Left ventricle myocardium superior (tissue), 1 donor: ENCODE measurements around the gene CERS6. TPM values are rescaled to one million over a fixed set of nuclear protein-coding genes. Genes with fewer than 3 reads are reported as not detected.

Source experiments
- ATAC-seq: fragments of 200-7000 bp; cut with Tn5 transposase; one replicate; pipeline ENCODE4 v1.9.1; 2020; ENCODE audit warnings: mild to moderate bottlenecking, moderate library complexity
- DNase-seq: peaks from one replicate; pipeline ENCODE4 v3.0.0-alpha.2; 2020
- intact Hi-C: fragments of 100-400 bp; cut with micrococcal nuclease; formaldehyde crosslinking; loops from one replicate; pipeline ENCODE4 v1.11.0; 2022
- total RNA-seq: library from RNA; stranded (reverse); fragmentation: NEBNext Ultra II Directional; extraction: Animal tissue kit (Norgen Biotek cat#: 25700); gene quantifications from one replicate; pipeline ENCODE4 v1.2.1, GENCODE V29; 2021
- donor health status: DM: no; HTN: yes; CAD: no; lungs with severe emphysema.

The CERS6 gene
- total RNA-seq, 1 donor from 2014 or later, result 71.7 TPM

DNA sequence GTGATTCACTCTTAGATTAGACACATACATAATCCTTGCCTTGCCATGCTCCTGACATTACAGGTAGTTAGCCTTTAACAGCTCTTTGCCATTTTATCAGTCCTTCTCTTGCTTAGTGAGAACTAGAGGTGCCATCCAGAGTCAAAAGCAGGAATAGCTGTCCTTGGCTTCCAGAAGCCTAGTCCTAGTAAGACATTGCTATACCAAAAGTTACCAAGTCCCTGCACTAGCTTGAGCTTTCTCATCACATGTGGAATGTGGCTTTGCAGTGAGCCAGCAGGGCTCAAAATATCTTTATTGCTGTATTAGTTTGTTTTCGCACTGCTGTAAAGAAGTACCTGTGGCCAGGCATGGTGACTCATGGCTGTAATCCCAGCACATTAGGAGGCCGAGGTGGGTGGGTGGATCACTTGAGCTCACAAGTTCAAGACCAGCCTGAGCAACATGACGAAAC, 241.6 kb downstream of the CERS6 start:
- DNase-seq (no peak), ATAC-seq (peak; percentile 61)
- intact Hi-C loops, result no loop called here

DNA sequence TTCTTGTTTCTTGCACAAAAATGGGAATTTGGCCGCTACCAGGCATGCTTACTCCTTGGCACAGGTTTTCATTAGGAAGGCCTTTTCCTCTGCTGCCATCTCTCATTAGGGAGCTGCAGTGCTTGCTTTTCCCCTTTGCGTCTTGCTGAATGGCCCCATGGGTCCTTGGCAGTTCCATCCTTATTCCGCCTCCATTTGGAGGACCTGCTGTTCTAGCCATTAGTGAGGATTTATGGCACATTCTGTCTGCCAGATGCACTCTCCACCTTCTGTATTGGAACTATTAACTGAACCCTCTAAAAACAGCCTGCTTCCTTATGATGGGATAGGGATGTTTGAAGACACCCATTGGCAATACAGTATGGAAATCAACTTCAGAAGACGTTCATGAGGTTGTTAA, 242.9 kb downstream of the CERS6 start:
- DNase-seq (no peak), ATAC-seq (no peak)
- intact Hi-C loops, result no loop called here

DNA sequence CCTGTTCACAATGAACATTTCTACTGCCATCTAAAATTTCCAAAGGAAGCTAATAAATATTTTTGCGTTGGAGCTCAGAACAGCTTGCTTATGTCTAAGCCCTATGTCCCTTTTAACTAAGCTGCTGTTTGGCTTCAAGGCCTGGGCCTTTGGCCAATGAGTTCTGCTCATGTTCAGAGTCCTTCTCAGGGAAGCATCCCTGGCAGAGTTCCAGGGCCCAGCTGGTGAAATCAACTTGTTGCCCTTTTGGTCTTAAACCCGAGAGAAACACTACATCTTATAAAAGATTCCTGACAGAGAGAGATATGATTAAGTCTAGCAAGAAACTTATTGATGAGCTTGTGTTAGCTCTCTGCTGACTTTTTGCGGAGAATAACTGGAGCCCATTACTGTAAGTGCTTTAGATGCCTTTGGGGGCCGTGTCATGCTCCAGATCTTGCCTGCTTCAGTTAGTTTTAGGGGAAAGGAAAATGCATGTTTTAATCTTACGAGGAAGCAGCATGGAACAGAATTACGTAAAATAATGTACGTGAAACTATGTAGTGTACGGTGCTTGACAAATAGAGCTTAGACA, 243.9 kb downstream of the CERS6 start:
- ATAC-seq (peak; percentile 81), DNase-seq (peak; percentile 88)
- intact Hi-C loops, result no loop called here

DNA sequence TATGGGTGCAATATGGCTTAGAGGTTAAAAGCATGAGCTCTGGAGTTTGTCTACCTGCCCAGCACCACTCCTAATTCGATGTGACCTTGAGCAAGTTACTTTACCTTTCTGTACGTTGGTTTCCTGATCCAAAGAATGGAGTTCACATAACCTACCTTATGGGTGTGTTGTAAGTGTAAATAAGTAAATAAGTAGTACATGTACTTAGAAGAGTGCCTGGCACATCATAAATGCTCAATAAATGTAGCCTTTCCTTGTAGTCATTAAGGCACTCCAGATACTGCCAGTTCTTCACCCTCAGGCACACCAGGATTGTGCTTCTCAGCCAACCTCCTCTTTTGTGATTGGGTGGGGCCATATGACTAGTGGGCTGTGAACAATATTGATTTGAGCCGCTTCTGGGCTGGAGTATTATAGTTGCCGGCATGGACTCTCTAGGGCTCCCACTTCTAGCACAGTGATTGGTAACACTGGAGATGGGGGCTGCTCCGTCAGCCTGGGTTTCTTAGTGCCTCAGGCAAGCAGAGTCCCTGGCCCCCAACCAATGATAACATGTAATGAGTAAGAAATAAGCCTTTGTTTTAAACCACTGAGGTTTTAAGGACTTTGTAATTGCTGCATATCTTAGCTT, 244.7 kb downstream of the CERS6 start:
- DNase-seq (no peak), ATAC-seq (no peak)
- intact Hi-C loops, result no loop called here

DNA sequence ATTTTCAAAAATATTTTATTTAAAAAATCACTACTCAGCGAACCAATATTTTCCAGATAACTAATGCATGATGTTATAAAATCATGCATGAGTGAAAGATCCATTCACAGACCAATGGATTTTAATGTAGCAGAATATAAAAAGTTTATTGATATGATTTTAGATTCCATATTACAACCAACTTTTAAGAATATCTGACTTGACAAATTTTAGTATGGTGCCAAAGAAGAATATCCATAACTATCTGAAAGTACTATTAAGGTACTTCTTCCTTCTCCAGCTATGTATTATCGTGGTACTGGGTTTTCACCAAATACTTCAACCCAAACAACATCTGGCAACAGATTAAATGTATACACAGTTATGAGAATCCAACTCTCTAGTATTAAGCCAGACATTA, 246.5 kb downstream of the CERS6 start:
- intact Hi-C loops, result no loop called here
- no peak for ATAC-seq
- no peak for DNase-seq

DNA sequence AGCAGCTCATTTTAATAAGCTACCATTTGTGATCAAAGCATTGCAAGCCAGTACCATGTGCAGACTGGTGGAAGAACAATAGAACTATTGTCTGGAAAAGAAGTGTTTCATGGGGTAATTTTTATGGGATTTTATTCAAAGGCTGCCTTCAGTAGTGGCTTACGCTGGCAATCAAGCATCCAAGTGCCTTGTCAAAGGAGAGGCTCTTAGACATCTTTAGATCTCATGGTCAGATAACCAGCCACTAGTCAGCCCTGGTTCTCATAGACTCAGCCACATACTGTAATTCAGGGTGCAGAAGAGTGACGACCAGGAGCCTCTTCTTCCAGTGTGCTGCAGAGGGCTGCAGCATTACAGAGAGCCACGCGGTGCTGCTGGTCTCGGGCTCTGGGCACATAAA, 247.9 kb downstream of the CERS6 start:
- intact Hi-C loops, result no loop called here
- DNase-seq (no peak), ATAC-seq (no peak)

DNA sequence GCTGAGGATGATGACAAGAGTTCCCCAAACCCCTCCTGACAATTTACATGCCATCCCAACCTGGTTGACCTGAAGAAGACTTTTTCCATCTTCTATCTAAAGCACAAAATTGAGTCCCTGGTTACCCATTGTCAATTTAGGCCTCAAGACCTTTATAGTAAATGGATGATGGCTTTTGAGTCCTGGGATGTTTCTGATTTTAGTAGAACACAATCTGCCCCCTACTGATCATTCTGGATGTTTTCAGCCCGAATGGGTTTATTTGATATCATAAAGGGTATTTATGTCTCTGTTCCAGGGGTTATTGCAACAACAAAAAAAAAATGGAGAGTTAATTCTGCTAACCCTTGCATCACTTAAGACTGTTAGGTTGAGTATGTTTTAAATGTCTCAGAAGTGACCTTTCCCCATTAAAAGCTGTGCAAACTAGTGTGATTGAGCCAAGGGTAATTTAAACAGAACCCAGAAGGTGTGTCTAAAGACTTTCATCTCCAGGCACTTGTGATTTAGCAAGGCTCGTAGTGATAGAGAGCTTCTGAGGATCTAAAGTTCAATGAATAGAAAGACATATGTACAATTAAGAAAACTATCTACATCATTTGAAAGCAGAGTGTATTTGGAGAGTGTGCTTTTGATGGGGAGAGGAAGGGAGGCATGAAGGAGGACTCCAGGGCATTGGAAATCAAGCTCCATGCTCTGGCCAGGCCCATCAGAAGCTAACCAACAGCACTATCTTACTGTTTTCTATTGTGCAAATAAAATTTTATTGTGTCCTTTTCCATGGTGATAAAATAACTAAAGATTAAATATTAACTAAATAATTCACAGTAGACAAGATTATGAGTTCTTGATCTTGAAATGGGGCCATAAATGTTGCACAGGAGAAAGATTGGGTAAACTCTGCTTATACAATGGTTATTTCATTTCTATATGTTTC, 249.7 kb downstream of the CERS6 start:
- no peak for ATAC-seq

DNA sequence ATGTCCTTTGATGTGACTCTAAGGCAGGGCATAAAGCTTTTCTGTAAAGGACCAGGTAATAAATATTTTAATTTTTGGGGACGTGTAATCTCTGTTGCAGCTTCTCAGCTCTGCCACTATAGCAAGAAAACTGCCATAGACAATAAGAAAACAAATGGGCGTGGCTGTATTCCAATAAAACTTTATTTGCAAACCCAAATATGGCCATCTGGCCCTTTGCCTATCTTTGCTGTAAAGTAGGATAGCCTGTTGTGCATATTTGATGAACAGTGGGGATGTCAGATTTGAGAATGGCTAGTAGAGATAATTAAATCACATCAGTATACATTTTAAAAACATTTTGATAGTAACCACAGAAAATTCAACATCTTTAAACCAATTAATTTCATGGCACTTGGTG, 250.7 kb downstream of the CERS6 start:
- ATAC-seq (no peak), DNase-seq (no peak)
- intact Hi-C loops, result no loop called here

More for the DNA sequence above, 249.7 kb downstream of the CERS6 start:
- intact Hi-C loops, result no loop called here
- no peak for DNase-seq

DNA sequence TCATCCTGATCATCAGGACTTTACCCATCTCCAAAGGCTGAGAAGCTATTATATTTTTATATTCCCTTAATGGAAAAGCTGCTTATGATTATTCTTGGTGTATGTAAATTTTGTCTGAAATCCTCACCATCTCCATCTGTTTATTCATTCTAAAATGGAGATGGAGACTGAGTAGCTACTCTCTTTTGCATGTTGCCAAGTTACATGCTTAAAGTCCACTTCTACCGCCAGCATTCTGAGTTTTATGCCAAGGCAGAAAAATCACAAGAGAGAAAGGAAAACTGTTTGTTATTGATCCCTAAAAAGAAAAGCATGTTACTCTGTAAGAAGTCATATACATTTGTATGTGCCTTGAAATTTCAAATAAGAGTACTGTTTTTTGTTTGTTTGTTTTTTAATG, 252.0 kb downstream of the CERS6 start:
- intact Hi-C loops, result no loop called here
- ATAC-seq, result no peak

DNA sequence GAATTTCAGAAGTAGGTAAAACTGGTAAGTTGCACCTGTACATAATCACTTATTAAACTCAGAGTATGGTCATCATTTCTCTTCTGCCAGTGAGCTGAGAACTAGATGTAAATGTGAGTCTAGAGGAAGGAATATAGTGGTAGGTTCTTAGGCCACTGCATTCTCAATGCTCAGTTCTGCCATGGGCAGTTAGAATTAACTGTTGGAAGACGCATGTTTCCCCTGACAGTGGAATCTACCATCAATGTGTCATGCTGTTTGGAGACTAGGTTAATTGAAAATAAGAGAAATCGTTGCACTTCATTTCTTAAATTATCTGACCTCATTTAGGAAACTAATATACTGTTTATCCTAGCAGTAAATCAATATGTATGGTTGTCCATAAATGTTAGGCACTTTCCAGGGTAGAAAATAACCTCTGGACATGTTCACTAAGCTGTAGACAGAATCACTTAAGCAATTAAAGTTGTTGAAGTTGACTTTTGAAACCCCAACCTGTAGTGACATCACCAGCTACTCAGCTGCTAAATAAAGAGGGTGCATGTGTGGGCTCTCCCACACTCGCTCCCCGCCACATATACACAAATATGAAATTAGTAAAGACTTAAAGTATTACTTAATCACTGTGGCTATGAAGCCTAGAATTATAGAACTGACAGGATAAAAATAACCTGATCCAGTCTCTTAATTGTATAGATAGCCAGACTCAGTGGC, 254.8 kb downstream of the CERS6 start:
- intact Hi-C loops, result no loop called here
- peak; percentile 11 for ATAC-seq

More for the DNA sequence above, 252.0 kb downstream of the CERS6 start:
- DNase-seq, result no peak

DNA sequence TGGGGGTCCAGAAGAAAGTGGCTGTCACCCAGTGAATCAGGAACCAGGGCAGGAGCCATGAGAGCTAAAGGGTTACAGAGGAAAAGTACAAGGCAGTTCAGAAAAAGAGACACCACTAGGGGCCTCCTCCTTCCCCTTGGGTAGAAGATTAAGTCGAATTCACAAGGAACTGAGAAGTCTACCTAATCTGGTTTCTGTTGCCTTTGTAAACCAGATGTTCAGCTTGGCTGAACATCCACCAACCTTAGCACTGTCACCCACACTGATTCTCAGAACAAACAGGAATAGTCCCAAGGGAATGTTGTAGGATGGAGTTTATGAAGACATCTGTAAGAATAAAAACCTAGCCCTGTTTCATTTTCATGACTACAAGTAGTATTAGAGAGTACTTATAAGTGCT, 256.0 kb downstream of the CERS6 start:
- ATAC-seq (peak; percentile 23), DNase-seq (no peak)
- intact Hi-C loops, result no loop called here

More for the DNA sequence above, 254.8 kb downstream of the CERS6 start:
- no peak for DNase-seq

DNA sequence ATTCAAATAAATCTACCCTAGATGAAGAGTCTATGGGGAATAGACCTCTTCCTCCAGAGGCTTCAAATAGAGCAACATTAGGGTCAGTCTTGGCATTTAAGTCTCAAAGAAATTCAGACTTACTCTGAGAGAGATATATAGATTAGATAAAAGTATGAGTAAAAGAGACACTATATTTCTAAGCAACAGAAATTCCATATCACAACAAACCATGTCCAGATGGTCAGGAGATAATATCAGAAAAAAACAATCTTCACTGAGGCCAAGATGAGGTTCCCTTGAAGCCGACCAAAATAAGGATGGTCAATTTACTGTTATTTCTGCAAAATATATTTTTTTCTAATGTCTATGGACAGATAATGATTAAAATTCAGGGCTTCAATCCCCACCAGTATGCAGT, 257.3 kb downstream of the CERS6 start:
- DNase-seq (no peak), ATAC-seq (no peak)
- intact Hi-C loops, result no loop called here

DNA sequence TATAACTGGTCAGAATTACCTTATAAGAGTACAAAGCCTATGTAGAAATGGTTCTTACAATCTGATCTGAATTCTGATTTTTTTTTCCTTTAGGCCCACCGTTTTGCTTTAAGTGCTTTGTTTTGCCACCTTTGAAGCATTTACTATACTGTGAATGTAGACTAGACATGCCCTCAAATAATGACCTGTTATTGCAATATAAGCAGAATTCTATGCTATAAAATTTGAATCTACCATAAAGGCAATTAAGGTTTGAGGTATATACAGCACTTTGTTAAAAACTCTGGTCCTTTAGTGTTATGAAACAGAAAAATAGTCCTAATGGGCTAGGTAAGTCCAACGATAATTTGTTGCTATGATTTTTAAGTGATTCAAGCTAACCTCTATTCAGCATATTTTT, 259.8 kb downstream of the CERS6 start:
- ATAC-seq (no peak), DNase-seq (no peak)
- intact Hi-C loops, result no loop called here

DNA sequence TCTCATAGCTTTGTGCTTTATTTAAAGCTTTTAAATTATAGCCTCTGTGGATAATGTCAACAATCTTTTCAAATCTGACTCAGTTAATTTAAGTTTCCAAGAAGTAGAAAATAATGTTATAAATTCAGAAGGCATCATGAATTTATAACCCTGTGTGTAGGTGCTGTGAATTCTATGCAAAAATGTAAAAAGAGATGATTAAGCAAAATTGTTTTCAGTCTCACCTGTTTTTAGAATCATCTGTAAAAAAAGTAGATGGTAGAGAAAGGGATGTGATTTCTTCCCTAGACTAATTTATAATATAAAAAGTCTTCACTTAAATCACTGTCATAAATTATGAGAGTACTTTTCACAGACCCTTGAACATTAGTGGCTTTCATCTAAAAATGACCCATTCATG, 260.8 kb downstream of the CERS6 start:
- DNase-seq, result no peak
- ATAC-seq, result no peak
- intact Hi-C loops, result no loop called here

DNA sequence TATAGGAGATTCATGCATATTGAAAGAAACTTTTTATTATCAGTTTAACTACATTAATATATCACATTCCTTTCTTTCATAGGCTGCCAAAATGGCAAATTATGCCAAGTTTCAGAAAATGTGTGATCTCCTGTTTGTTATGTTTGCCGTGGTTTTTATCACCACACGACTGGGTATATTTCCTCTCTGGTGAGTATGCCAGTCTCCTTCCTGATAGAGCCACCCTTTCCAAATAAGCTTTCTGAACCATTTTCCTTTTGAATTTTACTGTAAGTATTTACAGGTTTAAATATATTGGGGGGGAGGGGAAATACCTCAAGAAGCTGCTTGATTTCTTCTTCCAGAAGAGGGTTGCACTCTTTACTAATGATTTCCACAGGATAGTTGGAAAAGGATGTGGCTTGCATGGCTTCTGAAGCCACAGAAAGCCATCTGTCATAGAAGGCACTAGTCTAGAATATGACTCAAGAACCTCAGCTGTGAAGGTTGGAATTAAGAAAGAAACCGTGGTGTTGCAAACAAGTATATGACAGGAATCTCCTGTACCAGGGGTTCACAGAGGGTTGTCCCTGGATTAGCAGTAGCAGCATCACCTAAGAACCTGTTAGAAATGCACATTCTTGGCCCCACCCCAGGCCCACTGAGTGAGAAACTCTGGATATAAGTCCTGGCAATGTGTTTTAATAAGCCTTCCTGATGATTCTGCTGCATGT, 261.9 kb downstream of the CERS6 start:
- no peak for DNase-seq
- intact Hi-C loops, result no loop called here
- no peak for ATAC-seq

DNA sequence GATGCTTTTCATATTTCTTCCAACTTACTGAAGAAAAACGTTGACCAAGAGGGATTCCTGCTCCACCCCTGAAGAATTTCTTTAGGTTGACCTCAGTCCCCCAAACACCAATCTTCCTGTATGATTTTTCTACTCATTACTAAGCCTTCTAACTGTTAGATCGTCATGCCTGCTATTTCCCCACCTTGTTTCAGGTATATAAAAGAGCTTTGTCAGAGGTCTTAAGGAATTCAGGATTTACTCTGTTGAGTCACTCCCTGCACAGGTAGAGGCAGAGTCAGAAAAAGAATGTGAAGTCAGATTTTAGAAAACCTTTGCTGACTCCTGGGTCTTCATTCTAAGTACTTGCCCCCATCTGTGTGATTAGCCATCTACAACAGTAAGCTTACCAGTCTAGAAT, 262.6 kb downstream of the CERS6 start:
- no peak for DNase-seq
- no peak for ATAC-seq
- intact Hi-C loops, result no loop called here

DNA sequence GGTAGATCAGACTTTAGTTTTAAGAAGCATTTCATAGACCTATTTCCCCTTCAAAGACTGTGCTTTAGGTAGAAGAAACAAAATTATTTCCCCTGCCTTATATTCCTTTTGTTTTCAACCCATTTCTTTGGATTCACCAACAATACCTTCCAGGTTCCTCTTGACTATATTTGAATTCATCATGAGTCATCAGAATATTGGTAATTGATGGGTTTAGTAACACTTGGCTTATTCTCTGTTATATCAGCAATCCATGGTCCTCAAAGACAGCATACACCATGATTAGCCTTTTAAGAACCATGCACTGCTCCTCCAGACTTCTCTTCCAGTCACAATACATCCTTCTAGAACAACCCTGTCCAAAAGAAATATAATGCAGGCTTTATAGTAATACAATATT, 263.4 kb downstream of the CERS6 start:
- DNase-seq (no peak), ATAC-seq (no peak)
- intact Hi-C loops, result no loop called here

DNA sequence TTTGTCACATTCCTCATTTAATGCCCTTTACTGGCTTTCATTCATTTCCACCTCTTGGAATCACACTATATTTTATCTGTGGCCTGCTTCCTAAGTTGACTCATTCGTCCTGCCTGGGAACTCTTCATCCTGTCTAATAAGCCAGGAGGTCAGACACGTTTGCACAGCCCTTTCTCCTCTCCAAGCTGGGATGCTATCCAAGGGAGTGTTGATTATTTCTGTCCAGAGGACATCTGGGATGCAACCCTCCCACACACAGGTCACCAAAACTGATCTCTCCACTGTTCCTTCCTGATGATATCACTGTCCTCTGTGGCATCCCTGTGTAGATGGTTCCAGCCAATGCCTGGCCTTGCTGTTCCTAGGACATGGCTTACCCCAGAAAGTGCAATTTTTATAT, 266.5 kb downstream of the CERS6 start:
- intact Hi-C loops, result no loop called here
- DNase-seq (no peak), ATAC-seq (peak; percentile 99)

DNA sequence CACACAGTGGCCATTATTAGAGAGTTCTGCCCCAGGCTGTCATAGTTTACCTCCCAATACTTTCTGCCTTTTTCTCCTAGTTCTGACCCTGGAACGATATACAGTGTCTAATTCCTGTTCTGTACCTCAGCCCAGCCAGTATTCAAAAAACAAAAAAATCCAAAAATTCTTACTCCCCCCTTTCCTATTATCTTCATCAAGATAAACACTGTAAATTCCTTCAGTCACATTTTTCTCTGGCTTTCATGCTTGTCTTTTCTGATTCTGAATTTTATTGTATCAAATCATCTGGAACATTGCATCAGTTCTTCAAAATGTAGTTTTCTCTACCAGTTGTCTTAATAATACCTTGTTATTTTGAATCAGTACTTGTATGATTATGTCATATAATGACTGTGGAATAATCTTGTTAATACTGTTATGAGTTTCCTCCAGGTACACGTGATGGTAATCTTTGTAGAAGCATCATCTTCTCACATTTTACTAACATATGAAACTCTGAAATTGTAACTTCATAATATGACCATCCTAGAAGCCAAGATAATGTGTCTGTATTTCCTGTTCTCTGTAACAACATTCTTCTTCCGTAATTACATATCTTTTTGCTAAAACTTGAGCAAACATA, 267.3 kb downstream of the CERS6 start:
- no peak for ATAC-seq

More for the DNA sequence above, 267.3 kb downstream of the CERS6 start:
- intact Hi-C loops, result no loop called here
- DNase-seq, result no peak
